K562 (cell line): Measurements from ENCODE around the gene EAF1. TPM values are rescaled to one million over a fixed set of nuclear protein-coding genes. Genes with fewer than 3 reads are reported as not detected.

Source experiments
- ATAC-seq: fragments of 200-7000 bp; cut with Tn5 transposase; 3 replicates; pipeline ENCODE4 v1.9.1; 2020; ENCODE audit warnings: moderate library complexity
- BruUV-seq: library from RNA; stranded (reverse); fragments of 400-500 nt; replicated peaks from 2 replicates; lab custom pipeline; 2021; lab: Mats Ljungman, UMichigan
- CTCF ChIA-PET: fragments of 300-600 bp; formaldehyde crosslinking; extraction: SDS; loops from one replicate; lab custom pipeline; 2021; ENCODE audit warnings: low intra/inter-chr PET ratio; lab: Yijun Ruan, JAX
- POLR2A ChIA-PET: fragments of 300-600, 350-650 bp; sonication (Branson Sonifier 250); formaldehyde crosslinking; extraction: SDS; loops from one replicate; lab custom pipeline; 2021; ENCODE audit warnings: antibody characterized with exemption, inconsistent platforms; lab: Yijun Ruan, JAX
- DNase-seq, 4 experiments: peaks; one replicate each; pipeline versions ENCODE4 v3.0.0 to v3.0.0-alpha.2; 2011 to 2018; ENCODE audit warnings: low spot score in 3 of 4, mixed read lengths in 3 of 4; ENCODE audit errors: extremely low read depth in 1 of 4
- FAIRE-seq: peaks from 2 replicates; lab custom pipeline; 2011; peaks lifted over from hg19 to GRCh38; lab: Jason Lieb, UNC
- H2AFZ ChIP-seq: 2 replicates; pipeline ENCODE4 v1.6.0; 2011; ENCODE audit warnings: low read depth, low read length, control low read depth, inconsistent platforms
- H3K27ac ChIP-seq: fragments of 200-600 bp; 3 replicates; pipeline ENCODE4 v1.8.0; 2011; ENCODE audit warnings: low read depth, mild to moderate bottlenecking, control low read depth, inconsistent platforms, low read length, moderate library complexity, mixed read lengths; ENCODE audit errors: extremely low read depth
- H3K27me3 ChIP-seq, 2 experiments: fragments of 300-600 bp in 1 of 2; 2 replicates in 1 of 2; 3 replicates in 1 of 2; pipeline versions ENCODE4 v1.6.0 to v1.8.0; 2011; ENCODE audit warnings: inconsistent platforms in 2 of 2, low read length in 2 of 2, mild to moderate bottlenecking in 1 of 2, mixed read lengths in 1 of 2, moderate library complexity in 1 of 2; ENCODE audit not compliant: control insufficient read depth in 2 of 2, insufficient read depth in 2 of 2
- H3K36me3 ChIP-seq: fragments of 300-600 bp; 3 replicates; pipeline ENCODE4 v1.8.0; 2011; ENCODE audit warnings: mild to moderate bottlenecking, low read length, inconsistent platforms; ENCODE audit not compliant: control insufficient read depth, insufficient read depth
- H3K4me1 ChIP-seq, 2 experiments: fragments of 200-600 bp in 1 of 2; replicated peaks in 1 of 2; 2 replicates in 1 of 2; 3 replicates in 1 of 2; pipeline versions ENCODE4 v1.5.1 to v1.8.0; 2011; ENCODE audit warnings: inconsistent platforms in 2 of 2, low read length in 2 of 2, mild to moderate bottlenecking in 1 of 2, mixed read lengths in 1 of 2, moderate library complexity in 1 of 2; ENCODE audit not compliant: control insufficient read depth in 2 of 2, insufficient read depth in 2 of 2
- H3K4me2 ChIP-seq: 2 replicates; pipeline ENCODE4 v1.6.1; 2011; ENCODE audit warnings: low read length, control low read depth, inconsistent platforms, mixed read lengths; ENCODE audit not compliant: insufficient read depth
- H3K4me3 ChIP-seq: fragments of 200-600 bp; sonication (generic), shearing (Covaris generic); 2 replicates; pipeline ENCODE4 v1.5.1; 2016; ENCODE audit warnings: control low read depth, inconsistent platforms
- H3K79me2 ChIP-seq: fragments of 200-600 bp; 3 replicates; pipeline ENCODE4 v1.8.0; 2011; ENCODE audit warnings: low read length, inconsistent platforms; ENCODE audit not compliant: control insufficient read depth, insufficient read depth
- H3K9ac ChIP-seq, 2 experiments: 2 replicates each; pipeline versions ENCODE4 v1.6.0 to v1.6.1; 2011; ENCODE audit warnings: low read depth in 2 of 2, low read length in 2 of 2, control low read depth in 1 of 2, inconsistent platforms in 1 of 2, mild to moderate bottlenecking in 1 of 2, mixed read lengths in 1 of 2; ENCODE audit not compliant: insufficient read depth in 1 of 2
- H3K9me1 ChIP-seq: one replicate; pipeline ENCODE4 v1.6.0; 2011; ENCODE audit warnings: inconsistent platforms, mild to moderate bottlenecking, low read length, moderate library complexity; ENCODE audit not compliant: control insufficient read depth, insufficient read depth
- H3K9me3 ChIP-seq: replicated peaks from 2 replicates; pipeline ENCODE4 v1.5.1; 2011; ENCODE audit warnings: low read depth, low read length, inconsistent platforms; ENCODE audit not compliant: control insufficient read depth, insufficient read depth
- H4K20me1 ChIP-seq: replicated peaks from 2 replicates; pipeline ENCODE4 v1.6.1; 2011; ENCODE audit warnings: low read length, inconsistent platforms, mixed read lengths; ENCODE audit not compliant: control insufficient read depth, insufficient read depth
- ZNF121 ChIP-seq: sonication (generic); formaldehyde crosslinking; conservative IDR thresholded peaks from 2 replicates; pipeline ENCODE4 v1.8.0; 2022; ENCODE audit warnings: missing genetic modification reagents
- ZNF609 ChIP-seq: sonication (generic); formaldehyde crosslinking; IDR thresholded peaks from 2 replicates; pipeline ENCODE4 v1.8.1; 2023; ENCODE audit warnings: missing genetic modification reagents, mild to moderate bottlenecking, borderline replicate concordance
- WGBS: fragments of 100-300 bp; shearing (Covaris generic); methylation state at CpG from one replicate; pipeline ENCODE4 v1.1.6; 2016; ENCODE audit warnings: low coverage, mixed read lengths; ENCODE audit not compliant: insufficient coverage; ENCODE audit errors: missing lambda C conversion rate; 5-methylcytosine and 5-hydroxymethylcytosine counted together
- in situ Hi-C: fragments of 300-500 bp; cut with MboI; formaldehyde crosslinking; loops from 4 replicates; pipeline ENCODE4 v1.15.0; 2018; ENCODE audit warnings: inconsistent platforms, mixed read lengths
- intact Hi-C: fragments of 100-400 bp; cut with micrococcal nuclease; formaldehyde crosslinking; loops from 2 replicates; pipeline ENCODE4 v1.14.2; 2022
- polyA plus RNA-seq, 8 experiments: library from polyadenylated mRNA; depleted of rRNA in 4 of 8; stranded (reverse) in 5 of 8; unstranded in 3 of 8; fragments of >200 nt; fragmentation: Nextera tagmentation in 2 of 8; fragmentation: Illumina TruSeq in 1 of 8; extraction: Ambion mirVana in 2 of 8; extraction: Trizol in 1 of 8; gene quantifications; 2 replicates each; pipeline versions ENCODE4 v1.2.1 to v1.2.3, GENCODE V29; 2011 to 2014; ENCODE audit warnings: inconsistent platforms in 1 of 8, missing spikeins in 1 of 8
- total RNA-seq, 7 experiments: library from RNA; depleted of rRNA in 6 of 7; stranded (reverse); fragments of >200 nt in 6 of 7; fragmentation: Illumina TruSeq in 2 of 7; extraction: Trizol in 2 of 7; gene quantifications; 2 replicates each; pipeline versions ENCODE4 v1.2.1 to v1.2.3, GENCODE V29; 2011 to 2021; ENCODE audit warnings: low replicate concordance in 1 of 7
- TF ChIP-seq, protein P1 (sequence below): sonication (generic); formaldehyde crosslinking; IDR thresholded peaks from 2 replicates; pipeline ENCODE4 v1.8.0; 2022; ENCODE audit warnings: mild to moderate bottlenecking, missing genetic modification reagents

Gene EAF1
- total and polyA plus RNA-seq, 9 of the 15 experiments (the other 6 are each of a cell fraction or from before 2014, with no cell fraction given) = 7.0 to 26.8 (median 20.4) TPM

DNA sequence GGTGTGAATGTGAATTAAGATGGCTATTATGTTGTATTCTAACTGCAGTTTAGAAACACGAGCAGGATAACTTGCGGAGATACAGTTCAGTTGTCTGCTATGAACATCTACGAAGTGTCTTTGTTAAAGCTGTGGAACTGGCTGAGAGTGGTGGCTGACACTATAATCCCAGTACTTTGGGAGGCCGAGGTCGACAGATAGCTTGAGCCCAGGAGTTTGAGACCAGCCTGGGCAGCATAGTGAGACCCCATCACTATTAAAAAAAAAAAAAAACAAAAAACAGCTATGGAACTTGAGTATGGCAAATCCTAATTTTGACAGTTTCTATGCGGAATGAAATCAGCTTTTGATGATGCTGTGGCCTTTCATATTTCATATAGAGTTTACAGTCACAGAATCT, 1.7 kb downstream of the EAF1 start:
- Histone ChIP-seq H3K4me2 (peak overlapping the region; percentile 94), H3K4me3 (peak overlapping the region; percentile 80; the same call in 1 of the 2 replicates), H3K4me1 (peaks cover 3 to 9% of the 10 kb centered on the region in 2 experiments; a peak in 4 of 5 replicates), H3K27me3 (no peaks in the 10 kb centered on the region), H3K9me3 (peaks cover 5% of the 10 kb centered on the region), H3K27ac (no peak overlapping the region), H3K36me3 (peaks cover 56% of the 10 kb centered on the region), H3K9ac (no peak overlapping the region), H4K20me1 (no peaks in the 10 kb centered on the region), H3K79me2 (peaks cover 45% of the 10 kb centered on the region), H3K9me1 (no peaks in the 10 kb centered on the region), H2AFZ (no peak overlapping the region)
- in situ Hi-C loops = no loop called here
- WGBS = 84% methylated on average over 6 of the region's 6 CpGs
- no peak for TF ChIP-seq ZNF609
- TF ChIP-seq, protein P1, sequence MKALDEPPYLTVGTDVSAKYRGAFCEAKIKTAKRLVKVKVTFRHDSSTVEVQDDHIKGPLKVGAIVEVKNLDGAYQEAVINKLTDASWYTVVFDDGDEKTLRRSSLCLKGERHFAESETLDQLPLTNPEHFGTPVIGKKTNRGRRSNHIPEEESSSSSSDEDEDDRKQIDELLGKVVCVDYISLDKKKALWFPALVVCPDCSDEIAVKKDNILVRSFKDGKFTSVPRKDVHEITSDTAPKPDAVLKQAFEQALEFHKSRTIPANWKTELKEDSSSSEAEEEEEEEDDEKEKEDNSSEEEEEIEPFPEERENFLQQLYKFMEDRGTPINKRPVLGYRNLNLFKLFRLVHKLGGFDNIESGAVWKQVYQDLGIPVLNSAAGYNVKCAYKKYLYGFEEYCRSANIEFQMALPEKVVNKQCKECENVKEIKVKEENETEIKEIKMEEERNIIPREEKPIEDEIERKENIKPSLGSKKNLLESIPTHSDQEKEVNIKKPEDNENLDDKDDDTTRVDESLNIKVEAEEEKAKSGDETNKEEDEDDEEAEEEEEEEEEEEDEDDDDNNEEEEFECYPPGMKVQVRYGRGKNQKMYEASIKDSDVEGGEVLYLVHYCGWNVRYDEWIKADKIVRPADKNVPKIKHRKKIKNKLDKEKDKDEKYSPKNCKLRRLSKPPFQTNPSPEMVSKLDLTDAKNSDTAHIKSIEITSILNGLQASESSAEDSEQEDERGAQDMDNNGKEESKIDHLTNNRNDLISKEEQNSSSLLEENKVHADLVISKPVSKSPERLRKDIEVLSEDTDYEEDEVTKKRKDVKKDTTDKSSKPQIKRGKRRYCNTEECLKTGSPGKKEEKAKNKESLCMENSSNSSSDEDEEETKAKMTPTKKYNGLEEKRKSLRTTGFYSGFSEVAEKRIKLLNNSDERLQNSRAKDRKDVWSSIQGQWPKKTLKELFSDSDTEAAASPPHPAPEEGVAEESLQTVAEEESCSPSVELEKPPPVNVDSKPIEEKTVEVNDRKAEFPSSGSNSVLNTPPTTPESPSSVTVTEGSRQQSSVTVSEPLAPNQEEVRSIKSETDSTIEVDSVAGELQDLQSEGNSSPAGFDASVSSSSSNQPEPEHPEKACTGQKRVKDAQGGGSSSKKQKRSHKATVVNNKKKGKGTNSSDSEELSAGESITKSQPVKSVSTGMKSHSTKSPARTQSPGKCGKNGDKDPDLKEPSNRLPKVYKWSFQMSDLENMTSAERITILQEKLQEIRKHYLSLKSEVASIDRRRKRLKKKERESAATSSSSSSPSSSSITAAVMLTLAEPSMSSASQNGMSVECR = 0 out of 2 replicates have a peak, but pooled peaks have one; percentile 26
- peak; percentile 77 for TF ChIP-seq ZNF121 (CRISPR knock-in tag)
- CTCF ChIA-PET = no interaction called here
- FAIRE-seq = no peak
- no peak for DNase-seq
- POLR2A ChIA-PET = no interaction called here
- BruUV-seq = no TSS peak
- no peak for ATAC-seq
- intact Hi-C loops = loop anchor here (2.0 kb wide), 1 partner anchor 128 kb away; no protein-coding TSS in a partner anchor
